ENCODE measurements around the gene MAN2C1. TPM values are rescaled to one million over a fixed set of nuclear protein-coding genes. Genes with fewer than 3 reads are reported as not detected.
"Not testable (repeated sequence)": the region's sequence is repeated elsewhere in the genome, so short reads cannot be mapped to it uniquely, and the experiment has no call there.

MAN2C1 gene
- total RNA-seq, 2 donors from 2014 or later = 186 to 339 TPM

GRCh38 chr15:75335313-75335704, 33.1 kb downstream of the MAN2C1 start:
- H3K9me3 ChIP-seq = no peaks in the 10 kb centered on the region
- peak overlapping the region; percentile 78 to 96 for H3K4me3 ChIP-seq
- H3K27ac ChIP-seq = peak overlapping the region in 3 of 4 donors; percentile 1 to 64 (median 60)
- 26 to 36% methylated on average over 3 of the region's 3 CpGs for whole genome bisulfite sequencing, 2 donors
- no peak for ATAC-seq
- no peak for TF ChIP-seq CTCF (IDR thresholded peaks at IDR 0.05)
- no peak for TF ChIP-seq POLR2A (IDR thresholded peaks at IDR 0.05)
- peaks cover 0 to 2% of the 10 kb centered on the region in 2 donors for H3K36me3 ChIP-seq (replicated peaks in 1 of 2; ENCODE audit: insufficient read depth in 1 of 2, low read depth in 2 of 2)
- peaks cover 18% of the 10 kb centered on the region for H3K4me1 ChIP-seq
- no peak for DNase-seq
- no peaks in the 10 kb centered on the region for H3K27me3 ChIP-seq
- intact Hi-C loops (cut with DNase I) = no loop called here

- H3K9me3 ChIP-seq; DNase-seq; H3K27me3 ChIP-seq; H3K4me3 ChIP-seq; H3K36me3 ChIP-seq (replicated peaks in 1 of 2; ENCODE audit: insufficient read depth in 1 of 2, low read depth in 2 of 2); intact Hi-C loops (cut with DNase I); H3K27ac ChIP-seq; ATAC-seq: not testable (repeated sequence)
- 86 to 87% methylated on average over 15 of the region's 15 CpGs for WGBS, 2 donors
- H3K4me1 ChIP-seq = peaks cover 18% of the 10 kb centered on the region
Measured at GRCh38 chr15:75333654-75334419, 34.6 kb downstream of the MAN2C1 start.

- H3K36me3 ChIP-seq (replicated peaks in 1 of 2; ENCODE audit: insufficient read depth in 1 of 2, low read depth in 2 of 2); H3K4me3 ChIP-seq; DNase-seq; intact Hi-C loops (cut with DNase I); H3K27me3 ChIP-seq; H3K27ac ChIP-seq; ATAC-seq; H3K9me3 ChIP-seq: not testable (repeated sequence)
- peaks cover 17% of the 10 kb centered on the region for H3K4me1 ChIP-seq
- 53 to 58% methylated on average over 7 of the region's 7 CpGs for WGBS, 2 donors
Measured at GRCh38 chr15:75332093-75332492, 36.3 kb downstream of the MAN2C1 start.

GRCh38 chr15:75329571-75329970, 38.8 kb downstream of the MAN2C1 start:
- Histone ChIP-seq H3K36me3 (replicated peaks in 1 of 2; ENCODE audit: insufficient read depth in 1 of 2, low read depth in 2 of 2) (no peaks in the 10 kb centered on the region), H3K27me3 (no peaks in the 10 kb centered on the region), H3K4me3 (no peak overlapping the region), H3K9me3 (no peaks in the 10 kb centered on the region), H3K4me1 (no peaks in the 10 kb centered on the region), H3K27ac (no peak overlapping the region)
- no peak for DNase-seq
- TF ChIP-seq POLR2A (IDR thresholded peaks at IDR 0.05) (no peak), CTCF (IDR thresholded peaks at IDR 0.05) (no peak)
- no peak for ATAC-seq
- intact Hi-C loops (cut with DNase I) = no loop called here
- 86 to 91% methylated on average over 1 to 2 of the region's 2 CpGs for WGBS, 2 donors

GRCh38 chr15:75328493-75329314, 39.7 kb downstream of the MAN2C1 start:
- 62 to 100% methylated on average over 3 to 10 of the region's 10 CpGs for WGBS, 2 donors
- TF ChIP-seq POLR2A (IDR thresholded peaks at IDR 0.05) (no peak), CTCF (IDR thresholded peaks at IDR 0.05) (no peak)
- DNase-seq = no peak
- intact Hi-C loops (cut with DNase I) = no loop called here
- Histone ChIP-seq H3K27ac (no peak overlapping the region), H3K27me3 (no peaks in the 10 kb centered on the region), H3K4me3 (no peak overlapping the region), H3K36me3 (replicated peaks in 1 of 2; ENCODE audit: insufficient read depth in 1 of 2, low read depth in 2 of 2) (no peaks in the 10 kb centered on the region), H3K4me1 (no peaks in the 10 kb centered on the region), H3K9me3 (no peaks in the 10 kb centered on the region)
- ATAC-seq = no peak

Data from body of pancreas (tissue), 4 donors.